Measurements from ENCODE around the gene PEA15.

PEA15 gene, protein sequence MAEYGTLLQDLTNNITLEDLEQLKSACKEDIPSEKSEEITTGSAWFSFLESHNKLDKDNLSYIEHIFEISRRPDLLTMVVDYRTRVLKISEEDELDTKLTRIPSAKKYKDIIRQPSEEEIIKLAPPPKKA

DNA sequence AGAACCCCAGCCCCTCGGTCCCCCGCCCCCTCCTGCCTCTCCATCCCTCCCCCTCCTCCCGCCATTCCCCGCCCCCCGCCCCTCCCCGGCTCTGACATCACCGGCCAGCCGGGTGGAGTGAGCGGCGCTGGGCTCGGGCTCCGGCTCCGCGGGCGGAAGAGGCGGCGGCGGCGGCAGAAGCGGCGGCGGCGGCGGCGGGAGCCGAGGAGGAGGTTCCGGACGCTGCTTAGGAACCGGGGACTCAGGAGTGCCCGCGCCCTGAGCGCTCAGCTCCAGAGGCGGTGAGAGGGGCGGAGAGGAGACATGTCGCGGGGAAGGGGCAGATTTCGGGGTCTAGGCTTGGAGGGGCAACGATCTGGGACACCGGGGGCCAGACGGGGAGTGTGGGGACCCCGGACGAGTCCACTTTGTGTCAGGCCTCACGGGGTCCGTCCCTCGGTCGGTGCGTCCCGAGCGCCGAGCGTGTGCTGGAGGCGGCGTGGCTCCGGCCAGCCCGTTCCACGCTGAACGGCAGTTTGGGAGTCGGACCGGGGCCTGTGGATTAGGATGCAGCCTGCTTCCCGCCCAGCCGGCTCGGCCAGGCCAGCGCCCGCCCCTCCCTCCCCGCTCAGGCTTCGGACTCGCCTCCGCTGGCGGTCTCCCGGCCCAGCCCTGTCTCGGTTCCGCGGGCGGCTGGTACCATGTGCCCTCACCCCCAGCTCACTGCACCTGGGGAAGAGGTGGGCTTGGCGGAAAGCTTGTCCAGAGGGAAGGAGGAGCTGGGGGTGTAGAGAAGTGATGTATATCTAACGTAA, at the start of gene PEA15:
Gene PEA15 (plus strand): TSS at position 143 of the 794 bp plus-strand sequence. CDS start 6,161 bp downstream, outside the sequence.
- no peak for DNase-seq (ENCODE audit: low spot score)
- TF ChIP-seq, protein P1, sequence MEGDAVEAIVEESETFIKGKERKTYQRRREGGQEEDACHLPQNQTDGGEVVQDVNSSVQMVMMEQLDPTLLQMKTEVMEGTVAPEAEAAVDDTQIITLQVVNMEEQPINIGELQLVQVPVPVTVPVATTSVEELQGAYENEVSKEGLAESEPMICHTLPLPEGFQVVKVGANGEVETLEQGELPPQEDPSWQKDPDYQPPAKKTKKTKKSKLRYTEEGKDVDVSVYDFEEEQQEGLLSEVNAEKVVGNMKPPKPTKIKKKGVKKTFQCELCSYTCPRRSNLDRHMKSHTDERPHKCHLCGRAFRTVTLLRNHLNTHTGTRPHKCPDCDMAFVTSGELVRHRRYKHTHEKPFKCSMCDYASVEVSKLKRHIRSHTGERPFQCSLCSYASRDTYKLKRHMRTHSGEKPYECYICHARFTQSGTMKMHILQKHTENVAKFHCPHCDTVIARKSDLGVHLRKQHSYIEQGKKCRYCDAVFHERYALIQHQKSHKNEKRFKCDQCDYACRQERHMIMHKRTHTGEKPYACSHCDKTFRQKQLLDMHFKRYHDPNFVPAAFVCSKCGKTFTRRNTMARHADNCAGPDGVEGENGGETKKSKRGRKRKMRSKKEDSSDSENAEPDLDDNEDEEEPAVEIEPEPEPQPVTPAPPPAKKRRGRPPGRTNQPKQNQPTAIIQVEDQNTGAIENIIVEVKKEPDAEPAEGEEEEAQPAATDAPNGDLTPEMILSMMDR (IDR thresholded peaks at IDR 0.05): no peak
- H3K4me3 ChIP-seq: peak within 1 kb of the TSS; percentile 98
- H3K27ac ChIP-seq: peak within 1 kb of the TSS; percentile 97 to 99

DNA sequence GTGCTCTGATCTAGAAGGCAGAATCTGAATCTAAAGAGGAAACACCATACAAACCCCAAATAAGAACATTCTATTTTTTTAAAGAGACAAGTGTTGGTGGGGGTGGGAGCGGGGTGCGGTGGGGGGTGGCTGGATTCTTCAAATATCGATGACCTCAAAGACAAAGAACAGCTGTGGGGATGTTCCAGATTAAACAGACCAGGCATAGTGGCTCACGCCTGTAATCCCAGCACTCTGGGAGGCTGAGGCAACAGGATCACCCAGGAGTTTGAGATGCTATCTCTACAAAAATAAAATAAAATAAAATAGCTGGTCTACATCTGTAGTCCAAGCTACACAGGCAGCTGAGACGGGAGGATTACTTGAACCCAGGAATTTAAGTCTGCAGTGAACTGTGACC, 48.8 kb upstream of the PEA15 start:
- DNase-seq (ENCODE audit: low spot score): peak; percentile 16

DNA sequence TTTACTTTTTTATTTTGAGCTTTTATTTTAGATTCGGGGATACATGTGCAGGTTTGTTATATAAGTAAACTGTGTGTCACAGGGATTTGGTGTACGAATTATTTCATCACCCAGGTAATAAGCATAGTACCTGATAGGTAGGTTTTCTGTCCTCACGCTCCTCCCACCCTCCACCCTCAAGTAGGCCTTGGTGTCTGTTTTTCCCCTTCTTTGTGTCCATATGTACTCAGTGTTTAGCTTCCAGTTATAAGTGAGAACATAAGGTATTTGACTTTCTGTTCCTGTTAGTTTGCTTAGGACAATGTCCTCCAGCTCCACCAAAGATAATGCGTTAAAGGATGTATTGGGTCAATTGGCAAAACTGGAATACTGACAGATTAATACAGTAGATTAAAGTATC, 48.0 kb upstream of the PEA15 start:
- no peak for DNase-seq (ENCODE audit: low spot score)
- TF ChIP-seq, protein P1 (IDR thresholded peaks at IDR 0.05): no peak
- no peak overlapping the region for H3K27ac ChIP-seq
- H3K4me3 ChIP-seq: no peak overlapping the region

More for the DNA sequence above, 48.8 kb upstream of the PEA15 start:
- Histone ChIP-seq H3K4me3 (no peak overlapping the region), H3K27ac (no peak overlapping the region)
- TF ChIP-seq, protein P1 (IDR thresholded peaks at IDR 0.05): no peak

DNA sequence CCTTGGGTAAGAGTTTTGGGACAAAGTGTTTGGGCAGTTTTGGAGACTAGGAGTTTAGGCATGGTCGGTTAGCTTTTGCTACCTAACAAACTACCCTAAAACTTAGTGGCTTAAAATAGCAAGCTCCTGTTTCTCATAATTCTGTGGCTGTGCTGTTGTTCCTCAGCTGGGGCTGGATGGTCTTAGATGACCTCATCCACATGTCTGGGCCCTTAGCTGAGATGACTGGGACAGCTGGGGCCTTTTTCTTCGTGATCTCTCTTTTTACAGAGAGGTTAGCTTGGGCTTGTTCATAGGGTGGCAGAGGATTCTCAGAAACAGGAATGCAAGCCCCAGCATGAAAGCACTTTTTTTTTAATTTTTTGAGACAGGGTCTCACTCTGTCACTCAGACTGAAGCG, 47.2 kb upstream of the PEA15 start:
- TF ChIP-seq, protein P1 (IDR thresholded peaks at IDR 0.05): no peak
- H3K4me3 ChIP-seq: no peak overlapping the region
- H3K27ac ChIP-seq: no peak overlapping the region
- peak; percentile 21 for DNase-seq (ENCODE audit: low spot score)

DNA sequence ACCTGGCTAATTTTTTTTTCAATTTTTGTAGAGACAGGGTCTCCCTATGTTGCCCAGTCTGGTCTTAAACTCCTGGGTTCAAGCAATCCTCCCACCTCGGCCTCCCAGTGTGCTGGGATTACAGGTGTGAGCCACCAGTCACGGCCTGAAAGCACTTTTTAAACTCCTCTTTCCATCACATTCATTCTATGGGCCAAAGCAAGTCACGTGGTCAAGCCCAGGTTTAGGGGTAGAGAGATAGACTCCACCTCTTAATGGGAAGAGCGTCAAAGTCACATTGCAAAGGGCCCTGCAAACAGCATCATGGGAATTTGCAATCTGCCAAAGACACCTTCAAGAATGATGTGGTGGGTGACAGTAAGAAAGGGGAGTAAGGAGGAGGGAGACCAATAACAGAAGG, 46.6 kb upstream of the PEA15 start:
- DNase-seq (ENCODE audit: low spot score): no peak
- no peak overlapping the region for H3K27ac ChIP-seq
- TF ChIP-seq, protein P1 (IDR thresholded peaks at IDR 0.05): no peak
- H3K4me3 ChIP-seq: no peak overlapping the region

DNA sequence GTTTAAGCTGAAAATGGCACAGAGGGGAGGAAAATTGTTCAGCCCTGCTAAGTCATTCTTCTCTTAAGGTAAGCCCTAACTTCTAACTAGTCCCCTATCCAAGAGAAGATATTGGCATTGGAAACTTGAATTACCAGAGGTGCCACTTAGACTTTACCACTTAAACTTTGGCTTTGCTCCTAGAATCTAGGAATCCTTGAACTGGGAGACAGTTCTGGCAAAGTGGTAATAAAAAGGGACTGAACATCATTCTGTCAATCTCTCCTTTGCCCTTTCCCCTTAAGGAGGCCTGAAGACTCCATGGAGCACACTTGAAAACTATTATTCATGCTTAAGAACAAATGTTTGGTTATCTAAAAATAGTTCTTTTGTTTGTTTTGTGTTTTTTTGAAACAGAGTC, 45.3 kb upstream of the PEA15 start:
- H3K4me3 ChIP-seq: no peak overlapping the region
- H3K27ac ChIP-seq: no peak overlapping the region
- no peak for DNase-seq (ENCODE audit: low spot score)
- TF ChIP-seq, protein P1 (IDR thresholded peaks at IDR 0.05): no peak

All from coronary artery (tissue), 2 donors.